Panc1 (cell line): ENCODE data around the gene FAM98C.

ENCODE experiments used
- POLR2AphosphoS5 ChIP-seq: IDR thresholded peaks from 2 replicates; pipeline ENCODE4 v1.6.1; 2012; ENCODE audit warnings: mild to moderate bottlenecking, low read depth, low read length, moderate library complexity
- SIN3A ChIP-seq: IDR thresholded peaks from 2 replicates; pipeline ENCODE4 v1.6.1; 2012; ENCODE audit warnings: low read depth, mild to moderate bottlenecking, low read length, moderate library complexity, borderline replicate concordance; ENCODE audit not compliant: insufficient read depth
- TCF7L2 ChIP-seq: IDR thresholded peaks from 2 replicates; pipeline ENCODE4 v1.6.1; 2011; ENCODE audit warnings: mild to moderate bottlenecking, low read depth, low read length, inconsistent platforms
- TF ChIP-seq, protein P1 (sequence below): fragments of 450-650 bp; IDR thresholded peaks from 2 replicates; pipeline ENCODE4 v1.5.1; 2017; ENCODE audit warnings: mild to moderate bottlenecking
- TF ChIP-seq, protein P2 (sequence below), 2 experiments: IDR thresholded peaks; 2 replicates each; pipeline ENCODE4 v1.6.1; 2011 to 2012; ENCODE audit warnings: low read depth in 2 of 2, control low read depth in 1 of 2, low read length in 1 of 2, mild to moderate bottlenecking in 1 of 2, moderate library complexity in 1 of 2; ENCODE audit not compliant: insufficient read depth in 1 of 2

DNA sequence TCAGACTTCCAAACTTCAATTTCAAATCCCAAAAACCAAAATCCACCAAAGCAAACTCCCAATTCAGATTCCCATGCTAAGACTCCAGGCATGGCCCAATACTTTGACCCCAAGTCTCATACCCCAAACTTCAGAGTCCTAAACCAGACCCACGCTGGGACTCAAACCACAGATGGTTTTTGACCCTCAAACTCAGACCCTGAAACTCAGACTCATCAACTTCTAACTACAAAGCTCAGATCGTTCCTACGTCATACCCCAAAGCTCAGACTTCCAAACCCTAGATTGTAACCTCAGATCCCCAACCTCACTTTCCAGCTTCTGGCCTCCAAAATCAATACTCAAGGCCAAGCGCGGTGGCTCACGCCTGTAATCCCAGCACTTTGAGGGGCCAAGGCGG is 42.5 kb downstream of the FAM98C start:
- TF ChIP-seq, protein P1, sequence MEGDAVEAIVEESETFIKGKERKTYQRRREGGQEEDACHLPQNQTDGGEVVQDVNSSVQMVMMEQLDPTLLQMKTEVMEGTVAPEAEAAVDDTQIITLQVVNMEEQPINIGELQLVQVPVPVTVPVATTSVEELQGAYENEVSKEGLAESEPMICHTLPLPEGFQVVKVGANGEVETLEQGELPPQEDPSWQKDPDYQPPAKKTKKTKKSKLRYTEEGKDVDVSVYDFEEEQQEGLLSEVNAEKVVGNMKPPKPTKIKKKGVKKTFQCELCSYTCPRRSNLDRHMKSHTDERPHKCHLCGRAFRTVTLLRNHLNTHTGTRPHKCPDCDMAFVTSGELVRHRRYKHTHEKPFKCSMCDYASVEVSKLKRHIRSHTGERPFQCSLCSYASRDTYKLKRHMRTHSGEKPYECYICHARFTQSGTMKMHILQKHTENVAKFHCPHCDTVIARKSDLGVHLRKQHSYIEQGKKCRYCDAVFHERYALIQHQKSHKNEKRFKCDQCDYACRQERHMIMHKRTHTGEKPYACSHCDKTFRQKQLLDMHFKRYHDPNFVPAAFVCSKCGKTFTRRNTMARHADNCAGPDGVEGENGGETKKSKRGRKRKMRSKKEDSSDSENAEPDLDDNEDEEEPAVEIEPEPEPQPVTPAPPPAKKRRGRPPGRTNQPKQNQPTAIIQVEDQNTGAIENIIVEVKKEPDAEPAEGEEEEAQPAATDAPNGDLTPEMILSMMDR = no peak
- TF ChIP-seq POLR2AphosphoS5 = no peak
- TF ChIP-seq, protein P2, sequence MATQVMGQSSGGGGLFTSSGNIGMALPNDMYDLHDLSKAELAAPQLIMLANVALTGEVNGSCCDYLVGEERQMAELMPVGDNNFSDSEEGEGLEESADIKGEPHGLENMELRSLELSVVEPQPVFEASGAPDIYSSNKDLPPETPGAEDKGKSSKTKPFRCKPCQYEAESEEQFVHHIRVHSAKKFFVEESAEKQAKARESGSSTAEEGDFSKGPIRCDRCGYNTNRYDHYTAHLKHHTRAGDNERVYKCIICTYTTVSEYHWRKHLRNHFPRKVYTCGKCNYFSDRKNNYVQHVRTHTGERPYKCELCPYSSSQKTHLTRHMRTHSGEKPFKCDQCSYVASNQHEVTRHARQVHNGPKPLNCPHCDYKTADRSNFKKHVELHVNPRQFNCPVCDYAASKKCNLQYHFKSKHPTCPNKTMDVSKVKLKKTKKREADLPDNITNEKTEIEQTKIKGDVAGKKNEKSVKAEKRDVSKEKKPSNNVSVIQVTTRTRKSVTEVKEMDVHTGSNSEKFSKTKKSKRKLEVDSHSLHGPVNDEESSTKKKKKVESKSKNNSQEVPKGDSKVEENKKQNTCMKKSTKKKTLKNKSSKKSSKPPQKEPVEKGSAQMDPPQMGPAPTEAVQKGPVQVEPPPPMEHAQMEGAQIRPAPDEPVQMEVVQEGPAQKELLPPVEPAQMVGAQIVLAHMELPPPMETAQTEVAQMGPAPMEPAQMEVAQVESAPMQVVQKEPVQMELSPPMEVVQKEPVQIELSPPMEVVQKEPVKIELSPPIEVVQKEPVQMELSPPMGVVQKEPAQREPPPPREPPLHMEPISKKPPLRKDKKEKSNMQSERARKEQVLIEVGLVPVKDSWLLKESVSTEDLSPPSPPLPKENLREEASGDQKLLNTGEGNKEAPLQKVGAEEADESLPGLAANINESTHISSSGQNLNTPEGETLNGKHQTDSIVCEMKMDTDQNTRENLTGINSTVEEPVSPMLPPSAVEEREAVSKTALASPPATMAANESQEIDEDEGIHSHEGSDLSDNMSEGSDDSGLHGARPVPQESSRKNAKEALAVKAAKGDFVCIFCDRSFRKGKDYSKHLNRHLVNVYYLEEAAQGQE (IDR thresholded peaks at IDR 0.05; ENCODE audit: insufficient read depth in 1 of 2, low read depth in 2 of 2, low read length in 1 of 2) = no peak
- TF ChIP-seq TCF7L2 = no peak
- TF ChIP-seq SIN3A = no peak
